Measurements from ENCODE around the gene IRX4.

GRCh38 chr5:1897816-1898450, 15.2 kb upstream of the IRX4 start:
- TF ChIP-seq EZH2 (IDR thresholded peaks at IDR 0.05) (no peak), POLR2AphosphoS5 (IDR thresholded peaks at IDR 0.05; ENCODE audit: borderline replicate concordance, low read depth, low read length) (no peak)
